A172 (cell line): ENCODE data around the gene KRT84. TPM values are rescaled to one million over a fixed set of nuclear protein-coding genes. Genes with fewer than 3 reads are reported as not detected.
"Not testable (repeated sequence)": the region's sequence is repeated elsewhere in the genome, so short reads cannot be mapped to it uniquely, and the experiment has no call there.

Experiments used
- DNase-seq: peaks from one replicate; pipeline ENCODE4 v3.0.0-alpha.2; 2015; ENCODE audit warnings: low spot score
- total RNA-seq: library from RNA; depleted of rRNA; stranded (reverse); fragments of >200 nt; shearing (Covaris generic); gene quantifications from 2 replicates; pipeline ENCODE4 v1.2.3, GENCODE V29; 2014

KRT84 gene
- total RNA-seq, 1 experiment from 2014 or later = not detected

GRCh38 chr12:52360106-52360662 is 25.3 kb downstream of the KRT84 start:
- no peak for DNase-seq

GRCh38 chr12:52359621-52360061 is 25.8 kb downstream of the KRT84 start:
- no peak for DNase-seq

DNA sequence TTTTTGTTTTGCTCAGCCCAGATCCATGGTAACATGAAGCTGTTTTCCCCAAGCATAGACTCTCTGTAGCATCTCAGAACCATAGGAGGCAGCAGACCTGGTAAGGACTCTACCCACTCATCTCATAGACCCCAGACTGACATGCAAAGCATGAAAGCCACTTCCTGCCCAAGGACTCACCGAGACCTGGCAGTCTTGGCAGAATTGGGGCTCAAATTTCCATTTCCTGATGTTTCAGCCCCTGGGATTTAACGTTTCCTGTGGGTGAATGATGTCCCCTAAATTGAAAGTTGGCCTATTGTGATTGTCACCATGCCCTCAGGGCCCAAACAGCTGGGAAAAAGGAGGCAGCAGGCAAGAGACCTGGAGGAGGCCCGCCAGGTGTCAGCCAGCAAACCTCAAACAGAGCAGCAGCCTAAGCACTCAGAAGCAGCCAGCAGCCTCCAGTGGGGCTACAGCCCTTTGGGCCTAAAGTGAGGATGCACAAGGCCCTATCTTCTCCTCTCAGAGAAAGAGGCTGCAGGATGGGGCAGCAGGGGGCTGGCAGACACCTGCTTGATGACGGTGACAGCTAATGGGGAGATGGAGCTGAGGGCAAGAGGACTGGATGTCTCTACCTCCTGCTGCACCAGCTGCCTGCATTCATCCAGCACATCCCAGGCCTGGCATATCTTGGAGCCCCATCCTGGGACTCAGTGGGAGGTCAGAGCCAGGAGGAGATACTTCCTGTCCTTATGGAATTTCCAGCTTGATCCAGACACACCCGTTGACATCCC is 26.7 kb downstream of the KRT84 start:
- DNase-seq = peak; percentile 31

DNA sequence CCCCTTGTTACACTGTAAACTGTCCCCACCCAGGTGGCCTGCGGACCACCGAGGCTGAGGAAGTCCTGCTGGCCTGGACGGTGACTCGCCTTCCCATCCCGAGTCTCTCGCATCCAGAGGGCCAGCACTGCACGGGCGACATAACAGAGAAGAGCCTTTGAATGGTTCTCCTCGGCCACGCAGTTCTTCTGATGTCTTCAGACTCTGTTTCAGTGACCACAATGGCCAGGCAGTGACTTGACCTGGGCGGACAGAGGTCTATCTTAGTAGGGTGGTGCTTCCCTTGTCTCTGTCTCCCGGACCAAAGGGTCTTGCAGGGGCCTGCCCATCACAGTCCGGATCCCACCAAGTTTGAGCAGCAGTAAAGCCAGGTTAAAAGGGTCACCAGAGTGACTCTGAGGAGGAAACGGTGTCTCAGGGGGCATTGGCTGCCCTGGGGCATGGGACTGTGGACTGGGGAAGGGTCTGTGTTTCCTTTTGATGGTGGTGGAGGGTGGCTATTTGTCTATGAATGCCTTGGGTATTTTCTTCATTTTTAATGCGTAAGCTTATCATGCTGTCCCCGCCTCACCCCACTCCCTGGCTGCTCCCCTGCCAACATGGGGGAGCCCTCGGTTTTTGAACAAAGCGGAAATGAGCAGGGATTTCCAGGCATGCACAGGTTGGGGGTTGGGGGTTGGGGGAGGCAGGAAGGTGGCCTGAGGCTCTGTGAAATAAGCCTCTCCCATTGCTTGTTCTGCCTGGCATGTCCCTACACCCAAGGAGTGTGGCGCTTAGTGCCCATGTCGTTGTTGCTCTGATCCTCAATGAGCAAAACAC is 28.5 kb downstream of the KRT84 start:
- DNase-seq = no peak

- no peak for DNase-seq
Measured at GRCh38 chr12:52356031-52356761, 29.3 kb downstream of the KRT84 start.

DNA sequence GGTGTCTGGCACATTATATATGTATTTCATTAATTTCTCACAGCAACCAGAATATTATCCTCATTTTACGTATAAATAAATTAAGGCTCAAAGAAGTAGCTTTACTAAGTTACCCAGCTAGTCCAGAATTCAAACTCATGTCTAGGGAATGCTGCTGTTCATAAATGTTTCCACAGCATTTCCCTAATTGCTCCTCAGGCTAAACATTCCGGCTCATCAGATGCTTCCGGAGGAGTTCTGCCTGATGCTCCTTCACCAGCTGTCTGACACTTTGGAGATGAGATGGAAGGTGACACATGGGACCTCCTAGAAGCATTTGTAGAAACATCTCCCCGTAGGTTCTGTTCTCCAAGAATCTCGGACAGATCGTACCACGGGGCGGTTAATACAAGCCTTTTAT is 30.3 kb downstream of the KRT84 start:
- DNase-seq = no peak

DNA sequence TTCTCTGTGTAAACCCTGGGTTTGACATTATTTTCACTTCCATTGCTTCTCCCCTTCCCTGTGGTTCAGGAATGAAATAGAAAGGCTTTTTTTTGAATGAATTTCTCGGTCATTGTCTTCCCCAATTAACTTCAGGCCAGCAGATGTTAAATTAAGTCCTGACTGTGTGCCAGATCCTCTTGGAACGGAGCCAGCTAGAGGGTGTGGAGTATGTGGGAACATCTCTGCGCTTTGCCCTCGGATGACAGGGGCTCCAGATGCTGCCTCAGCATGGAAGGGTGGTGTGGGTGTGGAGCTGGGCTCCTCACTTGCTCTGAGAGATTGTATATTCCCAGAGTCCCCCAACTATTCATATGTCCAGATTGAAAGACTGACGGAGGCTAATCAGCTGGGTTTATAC is 31.3 kb downstream of the KRT84 start:
- no peak for DNase-seq

DNA sequence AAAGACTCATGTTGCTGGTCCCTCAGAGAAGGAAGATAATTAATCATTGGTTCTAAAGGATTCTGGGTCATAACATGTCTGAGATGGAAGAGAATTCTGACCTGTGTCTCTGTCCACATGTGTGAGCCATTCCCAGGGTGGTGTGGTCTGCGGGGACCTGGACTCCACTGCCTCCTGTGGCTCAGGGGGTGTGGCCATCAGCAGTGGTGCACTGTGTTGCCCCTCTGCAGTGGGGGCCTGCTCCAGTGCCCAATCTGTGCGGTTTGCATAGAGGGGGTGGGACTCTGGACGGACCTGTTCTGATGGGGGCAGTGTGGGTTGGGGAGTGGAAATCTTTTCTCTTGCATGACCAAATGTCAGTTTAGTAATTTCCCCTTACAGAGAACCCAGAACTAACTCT is 31.7 kb downstream of the KRT84 start:
- no peak for DNase-seq

DNA sequence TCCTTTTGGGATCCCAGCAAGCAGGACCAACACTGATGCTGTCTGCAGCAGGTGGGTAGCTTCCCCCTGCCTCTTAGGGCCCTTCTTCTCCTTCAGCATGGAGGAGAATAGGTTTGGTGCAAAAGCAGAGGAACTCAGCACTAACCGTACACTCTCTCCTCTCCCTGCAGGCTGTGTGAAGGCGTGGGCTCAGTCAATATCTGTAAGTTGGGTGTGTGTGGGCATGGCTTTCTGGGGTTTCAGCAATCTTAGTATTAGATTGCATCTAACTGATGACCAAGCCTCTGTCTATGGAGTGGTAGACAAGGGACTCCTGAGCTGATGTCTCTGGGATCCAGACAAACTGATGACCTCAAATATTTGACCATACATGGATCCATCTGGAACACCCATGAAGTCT is 32.5 kb downstream of the KRT84 start:
- no peak for DNase-seq

GRCh38 chr12:52351196-52352059 is 34.0 kb downstream of the KRT84 start:
- no peak for DNase-seq

DNA sequence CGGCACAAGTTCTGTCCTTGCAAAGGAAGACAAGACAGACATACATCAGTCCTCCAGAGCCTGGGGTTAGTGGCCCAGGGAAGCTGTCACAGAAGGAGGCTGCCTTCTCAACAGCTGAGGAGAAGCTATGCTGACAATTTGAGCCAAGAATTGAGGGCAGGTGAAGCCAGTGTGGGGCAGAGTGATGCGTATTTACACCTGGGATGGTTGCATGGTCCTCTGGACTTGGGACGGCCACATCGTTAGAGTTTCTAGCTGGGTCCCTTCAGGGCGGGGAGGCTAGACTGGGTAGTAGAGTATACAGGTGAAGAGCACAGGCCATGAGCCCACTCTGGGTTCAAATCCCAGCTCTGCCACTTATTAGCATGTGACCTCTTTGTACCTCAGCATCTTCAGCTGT is 34.7 kb downstream of the KRT84 start:
- DNase-seq = no peak

- DNase-seq = no peak
Measured at GRCh38 chr12:52350021-52350620, 35.3 kb downstream of the KRT84 start.

DNA sequence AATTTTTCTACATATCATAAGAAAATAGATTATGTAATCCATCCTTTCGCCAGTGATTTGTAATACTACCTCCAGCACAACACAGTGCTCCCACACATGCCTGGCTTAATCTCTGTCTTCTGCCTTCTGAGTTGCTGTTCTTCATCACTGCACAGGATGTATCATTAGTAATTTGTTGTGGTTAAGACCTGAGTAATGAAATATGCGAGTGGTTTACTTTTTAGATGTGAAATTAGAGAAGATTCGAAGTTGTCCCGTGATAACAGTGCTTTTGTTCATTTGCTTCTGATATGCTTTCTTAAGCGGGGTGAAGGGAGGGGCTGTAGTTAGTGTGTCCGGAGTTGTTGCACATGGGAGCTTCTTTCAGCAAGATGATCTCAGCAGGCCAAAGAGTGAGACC is 36.3 kb downstream of the KRT84 start:
- no peak for DNase-seq

GRCh38 chr12:52347551-52348510 is 37.6 kb downstream of the KRT84 start:
- no peak for DNase-seq

DNA sequence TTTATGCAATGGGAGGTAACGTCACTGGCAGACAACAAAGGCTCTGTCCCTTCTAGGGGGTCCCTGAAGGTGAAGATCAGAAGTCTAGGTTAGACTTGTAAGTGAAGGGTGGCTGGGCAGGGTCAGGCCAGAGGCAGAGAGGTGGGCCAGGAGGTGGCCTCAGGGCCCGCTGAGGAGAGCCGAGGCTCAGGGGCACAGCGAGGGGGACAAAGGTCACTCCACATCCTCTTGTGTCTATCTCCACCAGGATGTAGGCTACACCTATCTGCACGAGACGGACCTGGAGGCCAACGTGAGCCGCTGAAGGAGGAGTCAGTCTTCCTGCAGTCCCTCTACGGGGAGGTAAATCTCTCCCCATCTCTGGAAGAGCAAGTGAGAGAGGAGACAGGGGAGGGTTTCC is 38.4 kb downstream of the KRT84 start:
- no peak for DNase-seq

DNA sequence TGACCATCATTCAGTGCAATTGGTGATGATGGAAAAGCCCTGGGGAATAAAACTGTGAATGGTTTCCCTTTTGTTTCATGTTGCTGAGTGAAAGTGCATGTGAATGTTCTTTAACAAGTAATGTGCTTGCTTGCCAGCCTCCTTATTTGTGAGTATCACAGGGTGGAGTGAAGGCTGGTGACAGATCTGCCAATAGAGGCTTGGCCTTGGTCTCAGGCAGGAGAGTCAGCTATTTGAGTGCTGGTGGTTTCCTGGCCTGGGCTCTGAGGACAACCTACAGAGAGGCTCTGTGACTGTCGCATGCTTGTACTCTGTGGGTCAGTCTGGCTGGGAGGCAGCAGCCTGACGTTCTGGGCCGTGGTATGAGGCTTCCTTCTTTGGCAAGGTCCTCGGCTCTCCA is 38.9 kb downstream of the KRT84 start:
- no peak for DNase-seq

DNA sequence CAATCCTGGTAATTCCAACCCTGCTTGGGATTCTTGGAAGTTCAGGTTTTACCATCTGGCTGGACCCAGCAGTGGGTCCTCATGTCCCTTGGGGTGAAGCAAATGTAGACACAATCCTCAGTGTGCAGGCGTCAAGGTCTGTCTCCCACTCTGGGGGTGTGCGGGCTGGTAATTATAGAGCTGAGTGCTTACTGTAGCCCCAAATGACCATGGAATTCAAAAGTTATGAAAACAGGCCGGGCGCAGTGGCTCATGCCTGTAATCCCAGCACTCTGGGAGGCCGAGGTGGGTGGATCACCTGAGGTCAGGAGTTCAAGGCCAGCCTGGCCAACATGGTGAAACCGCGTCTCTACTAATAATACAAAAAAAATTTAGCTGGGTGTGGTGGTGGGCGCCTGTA is 40.4 kb downstream of the KRT84 start:
- not testable (repeated sequence) for DNase-seq

DNA sequence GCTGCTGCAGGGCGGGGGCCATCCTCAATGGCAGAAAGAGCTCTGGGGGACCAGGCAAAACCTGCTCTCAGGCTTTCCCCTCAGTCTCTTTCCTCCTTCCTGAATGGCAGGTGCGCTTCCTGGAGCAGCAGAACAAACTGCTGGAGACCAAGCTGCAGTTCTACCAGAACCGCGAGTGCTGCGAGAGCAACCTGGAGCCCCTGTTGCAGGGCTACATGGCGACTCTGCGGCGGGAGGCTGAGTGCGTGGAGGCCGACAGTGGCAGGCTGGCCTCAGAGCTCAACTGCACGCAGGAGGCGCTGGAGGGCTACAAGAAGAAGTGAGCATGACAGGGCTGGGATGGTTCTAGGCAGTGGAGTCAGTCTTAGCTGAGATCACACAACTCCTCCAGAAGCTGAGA is 41.3 kb downstream of the KRT84 start:
- DNase-seq = no peak

GRCh38 chr12:52343550-52343949 is 41.9 kb downstream of the KRT84 start:
- DNase-seq = no peak
